GM19438 (cell line): ENCODE measurements around the gene OGFOD2.

ENCODE experiments used
- ATAC-seq: cut with Tn5 transposase; IDR thresholded peaks from one replicate; pipeline ENCODE4 v1.9.1; 2021; ENCODE audit warnings: low read depth; ENCODE audit not compliant: unreplicated experiment

The OGFOD2 gene

GRCh38 chr12:122987086-122987951, 12.3 kb downstream of the OGFOD2 start:
- ATAC-seq = no peak

GRCh38 chr12:122988036-122988435, 13.0 kb downstream of the OGFOD2 start:
- no peak for ATAC-seq

- ATAC-seq = no peak
These were observed 13.7 kb downstream of the OGFOD2 start for GRCh38 chr12:122988612-122989212.

GRCh38 chr12:122989225-122989839, 14.3 kb downstream of the OGFOD2 start:
- ATAC-seq = no peak

- no peak for ATAC-seq
These were observed 14.9 kb downstream of the OGFOD2 start for GRCh38 chr12:122989874-122990419.

- no peak for ATAC-seq
These were observed 15.5 kb downstream of the OGFOD2 start for GRCh38 chr12:122990561-122990960.

- ATAC-seq = no peak
These were observed 16.0 kb downstream of the OGFOD2 start for GRCh38 chr12:122990961-122991622.

GRCh38 chr12:122991623-122992275, 16.7 kb downstream of the OGFOD2 start:
- no peak for ATAC-seq

- ATAC-seq = no peak
These were observed 17.3 kb downstream of the OGFOD2 start for GRCh38 chr12:122992386-122992785.

GRCh38 chr12:122994140-122994675, 19.2 kb downstream of the OGFOD2 start:
- ATAC-seq = no peak

GRCh38 chr12:122994781-122995502, 19.9 kb downstream of the OGFOD2 start:
- no peak for ATAC-seq

- ATAC-seq = no peak
These were observed 20.6 kb downstream of the OGFOD2 start for GRCh38 chr12:122995503-122996187.

GRCh38 chr12:122996188-122996601, 21.2 kb downstream of the OGFOD2 start:
- ATAC-seq = no peak

GRCh38 chr12:122996621-122997342, 21.7 kb downstream of the OGFOD2 start:
- ATAC-seq = no peak

- no peak for ATAC-seq
These were observed 22.6 kb downstream of the OGFOD2 start for GRCh38 chr12:122997343-122998250.

GRCh38 chr12:122998316-122998715, 23.3 kb downstream of the OGFOD2 start:
- ATAC-seq = no peak
